IMR-90 (cell line): ENCODE data around the gene PTGDS. TPM values are rescaled to one million over a fixed set of nuclear protein-coding genes. Genes with fewer than 3 reads are reported as not detected.

Source experiments
- ATAC-seq: fragments of 200-7000 bp; cut with Tn5 transposase; 2 replicates; pipeline ENCODE4 v1.9.1; 2020; ENCODE audit warnings: low read depth, mild to moderate bottlenecking, moderate library complexity
- BruUV-seq: library from RNA; stranded (reverse); fragments of 400-500 nt; replicated peaks from 2 replicates; lab custom pipeline; 2021; lab: Mats Ljungman, UMichigan
- CTCF ChIA-PET: fragments of 300-600 bp; formaldehyde crosslinking; extraction: SDS; loops from one replicate; lab custom pipeline; 2021; ENCODE audit warnings: antibody characterized with exemption; lab: Yijun Ruan, JAX
- POLR2A ChIA-PET: fragments of 300-600 bp; sonication (Branson Sonifier 250); formaldehyde crosslinking; loops from one replicate; lab custom pipeline; 2022; ENCODE audit warnings: antibody characterized with exemption; ENCODE audit not compliant: unreplicated experiment; lab: Charles Lee
- DNase-seq: peaks from one replicate; pipeline ENCODE4 v3.0.0; 2013
- H2AFZ ChIP-seq: replicated peaks from 2 replicates; pipeline ENCODE3; 2013; ENCODE audit warnings: low read length, mild to moderate bottlenecking; ENCODE audit not compliant: poor library complexity
- H2AK5ac ChIP-seq: 2 replicates; pipeline ENCODE4 v1.6.1; 2013; ENCODE audit warnings: low read depth, low read length, inconsistent platforms
- H2AK9ac ChIP-seq: replicated peaks from 2 replicates; pipeline ENCODE3; 2013; ENCODE audit warnings: mild to moderate bottlenecking, low read depth, low read length, moderate library complexity; ENCODE audit not compliant: poor library complexity
- H2BK120ac ChIP-seq: 2 replicates; pipeline ENCODE4 v1.6.1; 2013; ENCODE audit warnings: low read depth, low read length, inconsistent platforms
- H2BK15ac ChIP-seq: 3 replicates; pipeline ENCODE4 v1.6.1; 2013; ENCODE audit warnings: low read depth, low read length, inconsistent platforms
- H2BK20ac ChIP-seq: 2 replicates; pipeline ENCODE4 v1.6.1; 2013; ENCODE audit warnings: low read depth, mild to moderate bottlenecking, inconsistent platforms, low read length, moderate library complexity
- H2BK5ac ChIP-seq: 2 replicates; pipeline ENCODE4 v1.6.1; 2013; ENCODE audit warnings: mild to moderate bottlenecking, low read depth, low read length, inconsistent platforms; ENCODE audit not compliant: poor library complexity, severe bottlenecking
- H3K14ac ChIP-seq: replicated peaks from 2 replicates; pipeline ENCODE4 v1.6.1; 2013; ENCODE audit warnings: low read depth, low read length, inconsistent platforms
- H3K18ac ChIP-seq: 2 replicates; pipeline ENCODE4 v1.6.1; 2013; ENCODE audit warnings: low read depth, low read length, control low read depth
- H3K23ac ChIP-seq: 2 replicates; pipeline ENCODE4 v1.6.1; 2013; ENCODE audit warnings: low read depth, low read length, inconsistent platforms
- H3K27ac ChIP-seq: 2 replicates; pipeline ENCODE4 v1.5.1; 2013; ENCODE audit warnings: mild to moderate bottlenecking, control low read depth, low read length; ENCODE audit not compliant: insufficient read depth
- H3K27me3 ChIP-seq: 2 replicates; pipeline ENCODE4 v1.6.1; 2013; ENCODE audit warnings: low read length; ENCODE audit not compliant: control insufficient read depth, insufficient read depth
- H3K36me3 ChIP-seq: 2 replicates; pipeline ENCODE4 v1.6.1; 2013; ENCODE audit warnings: low read length, mixed read lengths; ENCODE audit not compliant: control insufficient read depth, insufficient read depth
- H3K4ac ChIP-seq: 2 replicates; pipeline ENCODE4 v1.6.1; 2013; ENCODE audit warnings: low read depth, low read length, inconsistent platforms
- H3K4me1 ChIP-seq: 2 replicates; pipeline ENCODE4 v1.6.1; 2013; ENCODE audit warnings: low read length, mixed read lengths; ENCODE audit not compliant: control insufficient read depth, insufficient read depth
- H3K4me2 ChIP-seq: 2 replicates; pipeline ENCODE4 v1.6.1; 2013; ENCODE audit warnings: low read depth, mild to moderate bottlenecking, control low read depth, low read length, moderate library complexity
- H3K4me3 ChIP-seq: 2 replicates; pipeline ENCODE4 v1.5.1; 2013; ENCODE audit warnings: low read depth, mild to moderate bottlenecking, control low read depth, low read length, moderate library complexity; ENCODE audit not compliant: insufficient read depth
- H3K56ac ChIP-seq: 2 replicates; pipeline ENCODE4 v1.6.1; 2013; ENCODE audit warnings: low read length, inconsistent platforms; ENCODE audit not compliant: insufficient read depth; ENCODE audit errors: extremely low read depth
- H3K79me1 ChIP-seq, 2 experiments: 2 replicates each; pipeline ENCODE4 v1.6.1; 2013; ENCODE audit warnings: low read length in 2 of 2, inconsistent platforms in 1 of 2, low read depth in 1 of 2
- H3K9ac ChIP-seq: 2 replicates; pipeline ENCODE4 v1.6.1; 2013; ENCODE audit warnings: low read depth, low read length, control low read depth
- H3K9me1 ChIP-seq: 2 replicates; pipeline ENCODE4 v1.6.1; 2013; ENCODE audit warnings: low read length, inconsistent platforms; ENCODE audit not compliant: insufficient read depth
- H3K9me3 ChIP-seq: 2 replicates; pipeline ENCODE4 v1.6.1; 2013; ENCODE audit warnings: low read length; ENCODE audit not compliant: control insufficient read depth, insufficient read depth
- H4K20me1 ChIP-seq: 2 replicates; pipeline ENCODE4 v1.6.1; 2013; ENCODE audit warnings: low read length, inconsistent platforms; ENCODE audit not compliant: insufficient read depth
- H4K5ac ChIP-seq: 2 replicates; pipeline ENCODE4 v1.6.1; 2013; ENCODE audit warnings: mild to moderate bottlenecking, low read depth, low read length, control low read depth
- H4K8ac ChIP-seq, 2 experiments: 2 replicates each; pipeline ENCODE4 v1.6.1; 2013; ENCODE audit warnings: low read depth in 2 of 2, low read length in 2 of 2, control low read depth in 1 of 2, inconsistent platforms in 1 of 2
- H4K91ac ChIP-seq: 2 replicates; pipeline ENCODE4 v1.6.1; 2013; ENCODE audit warnings: low read depth, low read length, inconsistent platforms; ENCODE audit not compliant: insufficient read depth
- CEBPB ChIP-seq: IDR thresholded peaks from 2 replicates; pipeline ENCODE4 v1.6.1; 2012; ENCODE audit warnings: low read depth, low read length, improper control_type of control experiment
- CHD1 ChIP-seq: IDR thresholded peaks from 2 replicates; pipeline ENCODE4 v1.6.1; 2012; ENCODE audit warnings: low read depth, low read length, improper control_type of control experiment
- ELK1 ChIP-seq: fragments of 150-350 bp; IDR thresholded peaks from 2 replicates; pipeline ENCODE4 v1.6.1; 2016; ENCODE audit warnings: low read depth, mild to moderate bottlenecking, low read length, moderate library complexity, borderline replicate concordance
- FOS ChIP-seq: fragments of 150-350 bp; IDR thresholded peaks from 2 replicates; pipeline ENCODE4 v1.6.1; 2016; ENCODE audit warnings: low read depth, low read length
- MAFK ChIP-seq: IDR thresholded peaks from 2 replicates; pipeline ENCODE4 v1.6.1; 2012; ENCODE audit warnings: low read depth, low read length, improper control_type of control experiment
- MAZ ChIP-seq: IDR thresholded peaks from 2 replicates; pipeline ENCODE4 v1.6.1; 2012; ENCODE audit warnings: low read depth, mild to moderate bottlenecking, low read length, improper control_type of control experiment, moderate library complexity, borderline replicate concordance
- MXI1 ChIP-seq: IDR thresholded peaks from 2 replicates; pipeline ENCODE4 v1.6.1; 2012; ENCODE audit warnings: low read depth, mild to moderate bottlenecking, low read length, moderate library complexity, borderline replicate concordance
- NFE2L2 ChIP-seq: fragments of 150-350 bp; IDR thresholded peaks from 2 replicates; pipeline ENCODE4 v1.6.1; 2016; ENCODE audit warnings: low read depth, mild to moderate bottlenecking, low read length
- POLR2A ChIP-seq: IDR thresholded peaks from 2 replicates; pipeline ENCODE4 v1.6.1; 2012; ENCODE audit warnings: mild to moderate bottlenecking, low read depth, low read length
- RAD21 ChIP-seq: IDR thresholded peaks from 2 replicates; pipeline ENCODE4 v1.6.1; 2012; ENCODE audit warnings: low read length, improper control_type of control experiment
- RCOR1 ChIP-seq: IDR thresholded peaks from 2 replicates; pipeline ENCODE4 v1.6.1; 2012; ENCODE audit warnings: mild to moderate bottlenecking, low read length, improper control_type of control experiment; ENCODE audit not compliant: insufficient replicate concordance
- RFX5 ChIP-seq: IDR thresholded peaks from 2 replicates; pipeline ENCODE4 v1.8.0; 2012; ENCODE audit warnings: low read depth, mild to moderate bottlenecking, low read length, moderate library complexity
- SMC3 ChIP-seq: fragments of 150-350 bp; IDR thresholded peaks from 2 replicates; pipeline ENCODE4 v1.6.1; 2016; ENCODE audit warnings: low read depth, mild to moderate bottlenecking, antibody characterized with exemption, low read length, moderate library complexity
- WGBS, 2 experiments: methylation state at CpG; one replicate each; pipeline versions ENCODE4 v1.1.5 to v1.1.7; 2013; ENCODE audit warnings: missing lambda C conversion rate in 2 of 2; ENCODE audit not compliant: insufficient read length in 1 of 2; ENCODE audit errors: extremely low coverage in 2 of 2; 5-methylcytosine and 5-hydroxymethylcytosine counted together
- dilution Hi-C: fragments of 300-500 bp; cut with HindIII; formaldehyde crosslinking; loops from one replicate; pipeline ENCODE4 v1.14.3; 2018; ENCODE audit warnings: low sequenced_read_pairs; ENCODE audit not compliant: unreplicated experiment
- in situ Hi-C: fragments of 300-500 bp; cut with MboI; formaldehyde crosslinking; loops from 3 replicates; pipeline ENCODE4 v1.14.3; 2019; ENCODE audit warnings: low sequenced_read_pairs, inconsistent platforms, mixed read lengths
- intact Hi-C: fragments of 100-400 bp; cut with micrococcal nuclease; formaldehyde crosslinking; loops from 2 replicates; pipeline ENCODE4 v1.10.0; 2022
- polyA plus RNA-seq, 3 experiments: library from polyadenylated mRNA; depleted of rRNA; stranded (reverse); fragments of >200 nt; gene quantifications; 2 replicates each; pipeline ENCODE4 v1.2.3, GENCODE V29; 2012; ENCODE audit warnings: low replicate concordance in 1 of 3
- total RNA-seq: library from RNA; depleted of rRNA; stranded (reverse); fragments of >200 nt; gene quantifications from 2 replicates; pipeline ENCODE4 v1.2.3, GENCODE V29; 2012
- TF ChIP-seq, protein P1 (sequence below): conservative IDR thresholded peaks from 2 replicates; pipeline ENCODE4 v1.5.1; 2012; ENCODE audit warnings: mild to moderate bottlenecking, low read depth, low read length, improper control_type of control experiment
- TF ChIP-seq, protein P2 (sequence below): fragments of 150-350 bp; IDR thresholded peaks from 2 replicates; pipeline ENCODE4 v1.6.1; 2017; ENCODE audit warnings: mild to moderate bottlenecking, antibody characterized with exemption, low read length, low read depth

Gene PTGDS
- total and polyA plus RNA-seq, 2 of the 4 experiments (the other 2 are of a cell fraction), result 1.2 TPM; not detected in 1

- no peak for TF ChIP-seq ELK1
- TF ChIP-seq CHD1, result no peak
- TF ChIP-seq, protein P1, sequence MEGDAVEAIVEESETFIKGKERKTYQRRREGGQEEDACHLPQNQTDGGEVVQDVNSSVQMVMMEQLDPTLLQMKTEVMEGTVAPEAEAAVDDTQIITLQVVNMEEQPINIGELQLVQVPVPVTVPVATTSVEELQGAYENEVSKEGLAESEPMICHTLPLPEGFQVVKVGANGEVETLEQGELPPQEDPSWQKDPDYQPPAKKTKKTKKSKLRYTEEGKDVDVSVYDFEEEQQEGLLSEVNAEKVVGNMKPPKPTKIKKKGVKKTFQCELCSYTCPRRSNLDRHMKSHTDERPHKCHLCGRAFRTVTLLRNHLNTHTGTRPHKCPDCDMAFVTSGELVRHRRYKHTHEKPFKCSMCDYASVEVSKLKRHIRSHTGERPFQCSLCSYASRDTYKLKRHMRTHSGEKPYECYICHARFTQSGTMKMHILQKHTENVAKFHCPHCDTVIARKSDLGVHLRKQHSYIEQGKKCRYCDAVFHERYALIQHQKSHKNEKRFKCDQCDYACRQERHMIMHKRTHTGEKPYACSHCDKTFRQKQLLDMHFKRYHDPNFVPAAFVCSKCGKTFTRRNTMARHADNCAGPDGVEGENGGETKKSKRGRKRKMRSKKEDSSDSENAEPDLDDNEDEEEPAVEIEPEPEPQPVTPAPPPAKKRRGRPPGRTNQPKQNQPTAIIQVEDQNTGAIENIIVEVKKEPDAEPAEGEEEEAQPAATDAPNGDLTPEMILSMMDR, result no peak
- TF ChIP-seq, protein P2, sequence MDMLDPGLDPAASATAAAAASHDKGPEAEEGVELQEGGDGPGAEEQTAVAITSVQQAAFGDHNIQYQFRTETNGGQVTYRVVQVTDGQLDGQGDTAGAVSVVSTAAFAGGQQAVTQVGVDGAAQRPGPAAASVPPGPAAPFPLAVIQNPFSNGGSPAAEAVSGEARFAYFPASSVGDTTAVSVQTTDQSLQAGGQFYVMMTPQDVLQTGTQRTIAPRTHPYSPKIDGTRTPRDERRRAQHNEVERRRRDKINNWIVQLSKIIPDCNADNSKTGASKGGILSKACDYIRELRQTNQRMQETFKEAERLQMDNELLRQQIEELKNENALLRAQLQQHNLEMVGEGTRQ, result no peak
- TF ChIP-seq SMC3, result no peak
- no peak for TF ChIP-seq NFE2L2
- TF ChIP-seq RAD21, result no peak
- TF ChIP-seq RFX5, result no peak
- TF ChIP-seq FOS, result no peak
- TF ChIP-seq MAZ, result no peak
- no peak for TF ChIP-seq POLR2A
- TF ChIP-seq MAFK, result no peak
- TF ChIP-seq CEBPB, result no peak
- TF ChIP-seq MXI1, result no peak
- TF ChIP-seq RCOR1, result no peak
- DNase-seq (no peak), ATAC-seq (no peak)
- no peak overlapping the region for H3K9ac ChIP-seq
- POLR2A ChIA-PET, result no interaction called here
- H2AFZ ChIP-seq, result no peak overlapping the region
- intact Hi-C loops, result no loop called here
- H2BK20ac ChIP-seq, result no peak overlapping the region
- H2BK5ac ChIP-seq, result no peak overlapping the region
- H3K4ac ChIP-seq, result no peak overlapping the region
- peaks cover 3% of the 10 kb centered on the region; the same call in 1 of the 2 replicates for H3K36me3 ChIP-seq
- WGBS, 2 experiments, result 67% methylated on average over 1 of the region's 7 CpGs; no CpG with 5 or more reads in 1 of the 2 experiments
- H2BK15ac ChIP-seq, result no peak overlapping the region
- dilution Hi-C loops, result no loop called here
- H4K20me1 ChIP-seq, result no peaks in the 10 kb centered on the region; the same call in 1 of the 2 replicates
- H3K9me1 ChIP-seq, result peaks cover 4% of the 10 kb centered on the region; the same call in 1 of the 2 replicates
- no peaks in the 10 kb centered on the region for H3K27me3 ChIP-seq
- H3K56ac ChIP-seq, result no peak overlapping the region
- H3K79me1 ChIP-seq, result peaks cover 0 to 7% of the 10 kb centered on the region in 2 experiments; a peak in 2 of 4 replicates
- peaks cover 5% of the 10 kb centered on the region for H3K4me1 ChIP-seq
- no peak overlapping the region for H3K14ac ChIP-seq
- no TSS peak for BruUV-seq
- H3K23ac ChIP-seq, result no peak overlapping the region
- no peak overlapping the region for H4K8ac ChIP-seq
- H2AK9ac ChIP-seq, result no peak overlapping the region
- H2BK120ac ChIP-seq, result no peak overlapping the region
- H4K91ac ChIP-seq, result no peak overlapping the region
- H3K18ac ChIP-seq, result no peak overlapping the region
- no peak overlapping the region for H2AK5ac ChIP-seq
- no peak overlapping the region for H3K4me2 ChIP-seq
- CTCF ChIA-PET, result no interaction called here
- no peak overlapping the region for H4K5ac ChIP-seq
- H3K4me3 ChIP-seq, result no peak overlapping the region
- in situ Hi-C loops, result no loop called here
- H3K9me3 ChIP-seq, result no peaks in the 10 kb centered on the region
- H3K27ac ChIP-seq, result no peak overlapping the region
Observed at GRCh38 chr9:137023157-137023556, 45.9 kb downstream of the PTGDS start.
